Fibroblast of pulmonary artery (primary cell): Measurements from ENCODE around the gene GOLGA6L6.
"Not testable (repeated sequence)": the region's sequence is repeated elsewhere in the genome, so short reads cannot be mapped to it uniquely, and the experiment has no call there.

Experiments
- DNase-seq: peaks from one replicate; pipeline ENCODE4 v3.0.0-alpha.2; 2010; ENCODE audit warnings: low read depth
- H3K4me3 ChIP-seq: replicated peaks from 2 replicates; pipeline ENCODE4 v1.5.1; 2011; ENCODE audit warnings: low read depth, mild to moderate bottlenecking, control low read depth, low read length, moderate library complexity

GOLGA6L6 gene

GRCh38 chr15:20541700-20542099 is at the start of gene GOLGA6L6:
TSS of gene GOLGA6L6 (minus strand) at chr15:20541800. CDS start at chr15:20541709, 91 bp downstream.
- DNase-seq: not testable (repeated sequence)

GRCh38 chr15:20590069-20590468 is 48.5 kb upstream of the GOLGA6L6 start:
- DNase-seq, H3K4me3 ChIP-seq: not testable (repeated sequence)

More at GRCh38 chr15:20541700-20542099, at the start of gene GOLGA6L6:
- H3K4me3 ChIP-seq: not testable (repeated sequence)

DNA sequence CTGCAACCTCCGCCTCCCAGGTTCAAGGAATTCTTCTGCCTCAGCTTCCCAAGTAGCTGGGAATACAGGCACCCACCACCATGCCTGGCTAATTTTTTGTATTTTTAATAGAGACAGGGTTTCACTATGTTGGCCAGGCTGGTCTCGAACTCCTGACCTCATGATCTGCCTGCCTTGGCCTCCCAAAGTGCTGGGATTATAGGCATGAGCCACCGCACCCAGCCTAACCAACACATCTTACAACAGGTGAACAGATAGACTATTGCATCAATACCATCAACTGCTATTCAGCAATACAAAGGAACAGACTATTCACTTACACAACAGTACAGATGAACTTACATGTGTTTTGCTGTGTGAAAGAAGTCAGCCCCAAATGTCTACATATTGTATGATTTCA is 45.2 kb upstream of the GOLGA6L6 start:
- DNase-seq, H3K4me3 ChIP-seq: not testable (repeated sequence)

DNA sequence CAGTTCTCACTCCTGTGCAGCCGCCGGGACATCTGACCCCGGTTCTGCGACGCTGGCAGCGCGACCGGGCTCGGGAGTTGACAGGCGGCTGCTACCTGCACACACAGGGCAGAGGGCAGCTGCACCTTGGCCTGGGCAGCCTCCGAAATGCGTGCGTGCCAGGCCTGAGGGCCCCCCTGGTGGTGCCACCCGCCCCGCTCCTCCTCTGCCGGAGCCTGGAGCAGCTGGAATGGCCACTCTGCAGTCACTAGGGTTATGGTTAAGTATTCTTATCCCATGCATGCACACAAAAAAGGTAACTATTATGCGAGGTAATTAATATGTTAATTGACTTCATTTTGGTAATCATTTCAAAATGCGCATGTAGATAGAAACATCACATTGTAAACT is 41.1 kb upstream of the GOLGA6L6 start:
- not testable (repeated sequence) for DNase-seq, H3K4me3 ChIP-seq

GRCh38 chr15:20582109-20582725 is 40.6 kb upstream of the GOLGA6L6 start:
- H3K4me3 ChIP-seq, DNase-seq: not testable (repeated sequence)

DNA sequence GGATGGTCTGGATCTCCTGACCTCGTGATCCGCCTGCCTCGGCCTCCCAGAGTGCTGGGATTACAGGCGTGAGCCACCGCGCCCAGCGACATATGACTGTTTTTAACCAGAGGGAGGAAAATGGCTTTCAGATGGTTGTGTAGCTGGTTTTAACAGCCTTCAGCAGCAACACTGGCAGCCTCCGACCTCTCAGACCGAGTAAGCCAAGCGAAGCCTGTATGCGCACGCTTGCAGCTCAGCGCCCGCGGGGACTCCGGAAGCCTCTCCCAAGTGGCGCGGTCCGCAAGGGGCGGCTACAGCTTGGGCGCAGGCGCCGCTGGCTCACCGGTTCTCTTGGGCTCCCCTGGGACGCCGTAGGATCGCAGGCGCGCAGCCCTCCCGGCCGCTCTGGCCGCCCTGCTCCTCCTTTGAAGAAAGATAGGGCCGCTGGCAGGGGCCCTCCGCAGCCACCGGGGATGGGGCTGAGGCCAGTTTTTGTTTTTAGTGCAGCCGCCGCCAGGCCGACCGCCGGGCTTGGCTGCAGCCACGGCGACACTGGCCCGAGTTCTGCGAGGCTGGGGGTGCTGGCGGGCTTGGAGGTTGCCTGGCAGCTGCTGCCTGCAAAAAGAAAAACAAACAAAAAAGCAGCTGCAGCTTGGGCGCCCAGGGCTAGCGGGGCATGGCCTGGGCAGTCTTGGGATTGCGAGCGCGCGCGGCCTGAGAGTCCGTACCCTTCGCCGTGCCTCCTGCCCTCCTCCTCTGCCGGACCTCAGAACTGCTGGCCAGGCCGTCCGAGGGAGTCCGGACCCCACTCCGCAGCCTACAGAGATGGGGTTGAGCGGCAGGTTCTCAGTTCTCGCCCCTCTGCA is 39.9 kb upstream of the GOLGA6L6 start:
- DNase-seq, H3K4me3 ChIP-seq: not testable (repeated sequence)

- not testable (repeated sequence) for H3K4me3 ChIP-seq, DNase-seq
Measured at GRCh38 chr15:20579662-20580061, 38.1 kb upstream of the GOLGA6L6 start.

GRCh38 chr15:20551289-20551688 is 9.7 kb upstream of the GOLGA6L6 start:
- not testable (repeated sequence) for H3K4me3 ChIP-seq, DNase-seq

- H3K4me3 ChIP-seq, DNase-seq: not testable (repeated sequence)
Measured at GRCh38 chr15:20505926-20506658, 35.5 kb downstream of the GOLGA6L6 start.

GRCh38 chr15:20502839-20503238 is 38.8 kb downstream of the GOLGA6L6 start:
- not testable (repeated sequence) for DNase-seq, H3K4me3 ChIP-seq

DNA sequence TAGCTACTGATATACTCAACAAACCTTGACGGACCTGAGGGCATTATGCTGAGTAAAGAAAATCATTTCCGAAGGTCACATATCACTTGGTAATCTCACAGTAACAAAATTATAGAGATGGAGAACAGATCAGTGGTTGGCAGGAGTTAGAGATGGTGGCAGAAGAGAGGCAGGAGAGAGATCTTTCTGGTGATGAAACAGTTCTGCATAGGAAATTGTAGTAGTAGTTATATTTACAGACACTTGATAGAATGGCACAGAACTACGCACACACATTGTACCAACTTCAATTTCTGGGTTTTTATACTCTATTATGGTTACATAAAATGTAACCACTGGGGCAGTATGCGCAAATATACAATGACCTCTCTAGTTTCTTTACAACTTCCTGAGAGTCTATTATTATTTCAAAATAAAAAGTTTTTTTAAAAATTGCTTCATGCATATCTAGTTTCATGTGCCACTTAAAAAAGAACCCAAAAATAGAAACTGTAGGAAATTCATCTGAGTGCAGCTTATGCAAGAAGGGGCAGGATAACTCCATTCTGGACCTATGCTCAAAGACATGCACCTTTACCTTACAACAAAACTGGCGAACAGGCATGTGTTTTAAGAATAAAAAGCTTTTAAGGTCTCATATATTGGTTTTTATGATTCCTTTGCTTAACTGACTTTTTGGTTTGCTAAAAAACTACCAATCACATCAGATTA is 39.9 kb downstream of the GOLGA6L6 start:
- not testable (repeated sequence) for H3K4me3 ChIP-seq, DNase-seq

DNA sequence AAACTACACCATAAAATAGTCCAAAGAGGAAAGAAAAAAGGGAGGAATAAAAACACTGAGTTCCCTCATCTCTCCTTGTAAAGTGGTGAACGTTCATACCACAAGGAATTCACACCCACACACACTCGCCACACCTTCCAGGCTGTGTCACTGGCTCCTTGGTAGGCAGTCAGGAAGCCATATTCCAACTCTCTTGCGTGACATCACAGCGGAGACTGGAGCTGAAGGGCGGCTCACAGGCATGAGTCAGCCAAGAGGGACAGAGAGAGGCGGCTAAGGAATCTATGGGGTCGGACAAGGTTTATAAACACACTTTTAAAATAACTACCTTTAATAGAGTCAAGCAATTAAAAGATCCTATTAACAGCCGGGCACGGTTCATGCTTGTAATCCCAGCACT is 43.8 kb downstream of the GOLGA6L6 start:
- H3K4me3 ChIP-seq, DNase-seq: not testable (repeated sequence)

GRCh38 chr15:20493035-20493434 is 48.6 kb downstream of the GOLGA6L6 start:
- H3K4me3 ChIP-seq, DNase-seq: not testable (repeated sequence)

DNA sequence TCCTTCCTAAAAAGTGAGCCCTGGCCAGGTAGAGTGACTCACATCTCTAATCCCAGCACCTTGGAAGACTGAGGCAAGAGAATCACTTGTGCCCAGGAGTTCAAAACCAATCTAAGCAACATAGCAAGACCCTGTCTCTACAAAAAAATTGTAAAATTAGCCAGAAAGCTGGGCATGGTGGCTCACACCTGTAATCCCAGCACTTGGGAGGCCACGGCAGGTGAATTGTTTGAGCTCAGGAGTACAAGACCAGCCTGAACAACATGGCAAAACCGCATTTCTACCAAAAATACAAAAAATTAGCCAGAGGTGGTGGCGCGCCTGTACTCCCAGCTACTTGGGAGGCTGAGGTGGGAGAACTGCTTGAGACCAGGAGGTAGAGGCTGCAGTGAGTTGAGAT is 49.0 kb downstream of the GOLGA6L6 start:
- DNase-seq, H3K4me3 ChIP-seq: not testable (repeated sequence)

DNA sequence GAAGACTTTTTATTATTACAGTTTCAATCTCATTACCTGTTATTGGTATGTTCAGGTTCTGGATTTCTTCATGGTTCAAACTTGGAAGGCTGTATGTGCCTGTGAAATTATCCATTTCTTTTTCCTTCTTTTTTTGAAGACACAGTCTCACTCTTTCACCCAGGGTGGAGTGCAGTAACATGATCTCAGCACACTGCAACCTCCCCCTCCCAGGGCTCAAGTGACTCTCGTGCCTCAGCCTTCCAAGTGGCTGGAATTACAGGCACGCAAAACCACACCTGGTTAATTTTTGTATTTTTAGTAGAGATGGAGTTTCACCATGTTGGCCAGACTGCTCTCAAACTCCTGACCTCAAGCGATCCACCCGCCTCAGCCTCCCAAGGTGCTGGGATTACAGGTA is 52.3 kb downstream of the GOLGA6L6 start:
- not testable (repeated sequence) for H3K4me3 ChIP-seq, DNase-seq
